Measurements from ENCODE around the gene TMEM86A. TPM values are rescaled to one million over a fixed set of nuclear protein-coding genes. Genes with fewer than 3 reads are reported as not detected.

Gene TMEM86A
- total and polyA plus RNA-seq, 11 donors = 2.3 to 13.1 (median 4.7) TPM

DNA sequence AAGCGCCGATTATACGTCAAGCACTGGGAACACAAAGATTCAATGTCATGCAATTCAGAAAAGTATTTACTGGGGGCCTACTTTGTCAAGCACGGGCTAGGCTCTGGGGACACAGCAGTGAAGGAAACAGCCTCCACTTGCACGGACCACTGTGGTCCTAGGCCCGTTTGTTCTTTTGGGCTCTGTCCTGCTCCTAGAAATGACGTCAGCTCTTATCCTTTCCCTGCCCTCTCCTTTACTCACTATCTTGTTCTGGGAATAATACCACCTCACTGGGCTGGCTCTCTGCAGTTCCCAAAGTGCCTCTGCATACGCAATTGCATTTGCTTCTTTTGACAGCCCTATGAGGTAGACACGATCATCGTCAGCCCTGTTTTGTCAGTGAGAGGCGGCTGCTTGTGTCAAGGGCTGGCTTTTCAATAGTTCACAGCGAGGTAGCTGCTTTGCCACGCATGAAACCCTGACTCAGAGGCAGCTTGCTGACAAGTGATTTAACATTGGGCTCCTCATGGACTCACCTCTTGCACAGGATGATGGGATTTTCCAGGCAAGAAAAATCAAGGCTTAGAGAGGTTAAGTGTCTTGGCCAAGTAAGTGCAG lies 50.3 kb downstream of the TMEM86A start:
- Histone ChIP-seq H3K4me3 (no peak overlapping the region), H3K9me3 (no peaks in the 10 kb centered on the region), H3K4me1 (peaks cover 0 to 3% (median 0%) of the 10 kb centered on the region in 12 donors), H3K36me3 (no peaks in the 10 kb centered on the region), H3K27me3 (no peaks in the 10 kb centered on the region), H3K27ac (no peak overlapping the region)
- ATAC-seq (peak in 1 of 4 donors; percentile 36), DNase-seq (no peak)
- TF ChIP-seq POLR2A (IDR thresholded peaks at IDR 0.05) = no peak
- TF ChIP-seq, protein P1, sequence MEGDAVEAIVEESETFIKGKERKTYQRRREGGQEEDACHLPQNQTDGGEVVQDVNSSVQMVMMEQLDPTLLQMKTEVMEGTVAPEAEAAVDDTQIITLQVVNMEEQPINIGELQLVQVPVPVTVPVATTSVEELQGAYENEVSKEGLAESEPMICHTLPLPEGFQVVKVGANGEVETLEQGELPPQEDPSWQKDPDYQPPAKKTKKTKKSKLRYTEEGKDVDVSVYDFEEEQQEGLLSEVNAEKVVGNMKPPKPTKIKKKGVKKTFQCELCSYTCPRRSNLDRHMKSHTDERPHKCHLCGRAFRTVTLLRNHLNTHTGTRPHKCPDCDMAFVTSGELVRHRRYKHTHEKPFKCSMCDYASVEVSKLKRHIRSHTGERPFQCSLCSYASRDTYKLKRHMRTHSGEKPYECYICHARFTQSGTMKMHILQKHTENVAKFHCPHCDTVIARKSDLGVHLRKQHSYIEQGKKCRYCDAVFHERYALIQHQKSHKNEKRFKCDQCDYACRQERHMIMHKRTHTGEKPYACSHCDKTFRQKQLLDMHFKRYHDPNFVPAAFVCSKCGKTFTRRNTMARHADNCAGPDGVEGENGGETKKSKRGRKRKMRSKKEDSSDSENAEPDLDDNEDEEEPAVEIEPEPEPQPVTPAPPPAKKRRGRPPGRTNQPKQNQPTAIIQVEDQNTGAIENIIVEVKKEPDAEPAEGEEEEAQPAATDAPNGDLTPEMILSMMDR (IDR thresholded peaks at IDR 0.05) = no peak
- 75 to 77% (median 75%) methylated on average over 13 of the region's 13 CpGs for WGBS, 4 donors
- intact Hi-C loops (cut with DNase I) = no loop called here

DNA sequence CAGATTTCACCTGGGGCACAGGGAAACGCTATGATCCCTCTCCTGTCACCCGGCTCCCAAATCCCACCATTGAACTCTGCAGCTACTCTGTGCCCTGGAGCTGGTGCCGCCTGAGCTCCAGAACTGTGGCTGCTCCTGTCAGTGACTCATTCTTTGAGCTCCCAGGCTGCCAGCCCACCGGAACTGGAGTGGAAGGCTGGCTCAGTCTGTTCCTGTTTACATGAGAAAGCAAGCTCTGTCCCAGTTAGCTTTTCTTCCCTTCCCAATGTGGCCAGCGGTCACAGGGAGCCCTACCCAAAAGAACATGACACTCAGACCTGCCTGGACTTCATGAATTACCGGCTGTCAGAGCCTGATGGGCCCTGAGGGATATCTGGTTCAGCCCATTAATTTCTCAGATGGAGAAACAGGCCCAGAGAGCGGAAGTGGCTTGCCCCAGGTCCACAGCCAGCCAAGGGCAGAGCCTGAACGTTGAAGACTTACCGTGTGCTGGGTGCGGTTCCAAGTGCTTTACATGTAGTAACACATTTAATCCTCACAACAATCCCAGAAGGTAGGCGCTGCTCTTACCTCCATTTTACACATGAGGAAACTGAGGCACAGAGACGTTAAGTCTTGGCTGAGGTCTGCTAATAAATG lies 51.2 kb downstream of the TMEM86A start:
- intact Hi-C loops (cut with DNase I) = no loop called here
- no peaks in the 10 kb centered on the region for H3K27me3 ChIP-seq
- ATAC-seq (peak in 3 of 4 donors; percentile 24 to 69 (median 43)), DNase-seq (no peak)
- WGBS, 4 donors = 71 to 89% (median 73%) methylated on average over 7 to 12 of the region's 12 CpGs
- no peaks in the 10 kb centered on the region for H3K9me3 ChIP-seq
- no peak for TF ChIP-seq POLR2A (IDR thresholded peaks at IDR 0.05)
- TF ChIP-seq, protein P1 (IDR thresholded peaks at IDR 0.05) = no peak
- H3K4me3 ChIP-seq = no peak overlapping the region
- no peak overlapping the region for H3K27ac ChIP-seq
- peaks cover 0 to 3% (median 0%) of the 10 kb centered on the region in 12 donors for H3K4me1 ChIP-seq
- H3K36me3 ChIP-seq = no peaks in the 10 kb centered on the region

DNA sequence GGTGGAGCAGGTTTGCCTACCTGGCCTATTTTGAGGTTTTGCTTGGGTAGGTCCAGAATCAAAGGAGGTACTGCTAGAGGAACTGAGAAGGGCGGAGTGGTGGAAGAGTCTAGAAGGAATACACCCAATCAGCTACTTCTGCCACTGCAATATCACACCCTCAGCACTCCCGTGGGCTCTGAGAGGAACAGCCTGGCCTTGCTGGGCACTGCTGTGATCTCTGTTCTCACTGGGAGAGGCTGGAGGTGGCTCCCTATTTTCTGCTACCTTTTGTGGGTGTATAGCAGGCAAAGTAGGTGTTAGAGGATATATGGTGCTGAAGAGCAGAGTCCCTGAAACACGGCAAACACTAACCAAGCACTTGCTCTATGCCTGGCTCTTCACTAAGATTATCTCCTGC lies 52.4 kb downstream of the TMEM86A start:
- no peaks in the 10 kb centered on the region for H3K9me3 ChIP-seq
- WGBS, 4 donors = 75 to 84% (median 80%) methylated on average over 3 of the region's 3 CpGs
- intact Hi-C loops (cut with DNase I) = no loop called here
- DNase-seq (no peak), ATAC-seq (no peak)
- no peaks in the 10 kb centered on the region for H3K27me3 ChIP-seq
- H3K27ac ChIP-seq = no peak overlapping the region
- H3K4me1 ChIP-seq = peaks cover 0 to 3% (median 0%) of the 10 kb centered on the region in 12 donors
- TF ChIP-seq, protein P1 (IDR thresholded peaks at IDR 0.05) = no peak
- TF ChIP-seq POLR2A (IDR thresholded peaks at IDR 0.05) = no peak
- H3K4me3 ChIP-seq = no peak overlapping the region
- H3K36me3 ChIP-seq = no peaks in the 10 kb centered on the region

DNA sequence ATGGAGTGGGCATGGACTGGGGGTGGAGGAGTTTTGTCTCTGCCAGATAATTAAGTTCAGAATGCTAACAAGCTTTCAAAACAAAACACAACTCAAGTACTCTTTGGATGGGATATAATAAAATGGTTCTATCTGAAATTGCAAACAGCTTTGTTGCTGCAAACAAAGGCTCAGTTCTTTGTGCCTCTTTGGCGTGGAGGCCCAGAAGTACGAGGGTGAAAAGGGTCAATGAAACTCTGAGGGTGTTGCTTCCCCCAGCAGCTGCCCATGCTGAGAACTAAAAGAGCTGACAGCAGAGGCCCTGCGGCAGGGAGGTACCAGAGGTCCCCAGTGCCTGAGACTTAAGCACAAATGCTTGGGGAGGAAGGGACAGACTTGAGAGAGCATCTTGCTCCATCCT lies 53.9 kb downstream of the TMEM86A start:
- WGBS, 4 donors = 51 to 74% (median 56%) methylated on average over 3 of the region's 3 CpGs
- Histone ChIP-seq H3K27ac (no peak overlapping the region), H3K36me3 (no peaks in the 10 kb centered on the region), H3K4me3 (no peak overlapping the region), H3K27me3 (no peaks in the 10 kb centered on the region), H3K9me3 (no peaks in the 10 kb centered on the region), H3K4me1 (peaks cover 0 to 3% (median 0%) of the 10 kb centered on the region in 12 donors)
- ATAC-seq (no peak), DNase-seq (no peak)
- intact Hi-C loops (cut with DNase I) = no loop called here
- TF ChIP-seq POLR2A (IDR thresholded peaks at IDR 0.05) = no peak

All from heart left ventricle (tissue), 16 donors.